Loucy (cell line): ENCODE results near the gene ZBTB20.

Experiments used
- H2AFZ ChIP-seq: fragments of 200-600 bp; sonication (generic); 2 replicates; pipeline ENCODE4 v1.6.0; 2016; ENCODE audit warnings: antibody characterized with exemption, mild to moderate bottlenecking, low read length, moderate library complexity
- H3F3A ChIP-seq: fragments of 200-600 bp; 2 replicates; pipeline ENCODE4 v1.6.0; 2016; ENCODE audit warnings: antibody characterized with exemption, low read depth, mild to moderate bottlenecking
- H3K27me3 ChIP-seq: fragments of 200-600 bp; sonication (generic); 2 replicates; pipeline ENCODE4 v1.6.1; 2014; ENCODE audit warnings: low read length, mild to moderate bottlenecking; ENCODE audit not compliant: insufficient read depth, poor library complexity, severe bottlenecking
- H3K36me3 ChIP-seq: fragments of 200-600 bp; sonication (generic); 2 replicates; pipeline ENCODE4 v1.6.1; 2016; ENCODE audit warnings: low read length; ENCODE audit not compliant: insufficient read depth
- H3K4me1 ChIP-seq: fragments of 200-600 bp; sonication (generic); 2 replicates; pipeline ENCODE4 v1.5.1; 2014; ENCODE audit warnings: low read length, mild to moderate bottlenecking; ENCODE audit not compliant: insufficient read depth, poor library complexity, severe bottlenecking
- H3K4me2 ChIP-seq: fragments of 200-600 bp; sonication (generic); 2 replicates; pipeline ENCODE4 v1.6.0; 2014; ENCODE audit warnings: antibody characterized with exemption, low read length, low read depth, mild to moderate bottlenecking; ENCODE audit not compliant: poor library complexity, severe bottlenecking
- H3K4me3 ChIP-seq: fragments of 200-600 bp; sonication (generic); 2 replicates; pipeline ENCODE4 v1.5.1; 2014; ENCODE audit warnings: low read length, mild to moderate bottlenecking, mixed read lengths; ENCODE audit not compliant: poor library complexity, severe bottlenecking
- H3K79me2 ChIP-seq: fragments of 200-600 bp; sonication (generic); 2 replicates; pipeline ENCODE4 v1.6.1; 2014; ENCODE audit warnings: low read length; ENCODE audit not compliant: insufficient read depth
- H3K9ac ChIP-seq: fragments of 200-600 bp; sonication (generic); 2 replicates; pipeline ENCODE4 v1.6.0; 2014; ENCODE audit warnings: mild to moderate bottlenecking, low read depth, low read length, moderate library complexity; ENCODE audit not compliant: poor library complexity, severe bottlenecking
- H3K9me2 ChIP-seq: fragments of 200-600 bp; sonication (generic); replicated peaks from 2 replicates; pipeline ENCODE4 v1.6.1; 2016; ENCODE audit warnings: low read depth, low read length, mixed read lengths
- H3K9me3 ChIP-seq: fragments of 200-600 bp; sonication (generic); 2 replicates; pipeline ENCODE4 v1.6.1; 2014; ENCODE audit warnings: mild to moderate bottlenecking, antibody characterized with exemption, low read length, low read depth; ENCODE audit not compliant: insufficient read depth
- H4K20me1 ChIP-seq: fragments of 200-600 bp; sonication (generic); 2 replicates; pipeline ENCODE4 v1.6.0; 2014; ENCODE audit warnings: antibody characterized with exemption, low read length, mild to moderate bottlenecking; ENCODE audit not compliant: insufficient read depth, poor library complexity, severe bottlenecking
- CTCF ChIP-seq: fragments of 200-600 bp; sonication (generic); conservative IDR thresholded peaks from 2 replicates; pipeline ENCODE4 v1.5.1; 2014; ENCODE audit warnings: mild to moderate bottlenecking, antibody characterized with exemption, low read length
- EZH2phosphoT487 ChIP-seq: fragments of 200-600 bp; IDR thresholded peaks from 2 replicates; pipeline ENCODE4 v1.6.1; 2018; ENCODE audit warnings: antibody characterized with exemption, mild to moderate bottlenecking, moderate library complexity, borderline replicate concordance

The ZBTB20 gene

GRCh38 chr3:114838025-114838424, 309.1 kb downstream of the ZBTB20 start:
- Histone ChIP-seq H3K36me3 (peaks cover 5% of the 10 kb centered on the region; the same call in 1 of the 2 replicates), H3F3A (no peaks in the 10 kb centered on the region), H3K4me2 (no peak overlapping the region), H4K20me1 (no peaks in the 10 kb centered on the region), H3K4me1 (peaks cover 6% of the 10 kb centered on the region), H3K9me2 (no peaks in the 10 kb centered on the region), H3K79me2 (no peaks in the 10 kb centered on the region), H3K9me3 (no peaks in the 10 kb centered on the region), H3K27me3 (no peaks in the 10 kb centered on the region), H3K9ac (no peak overlapping the region), H3K4me3 (no peak overlapping the region), H2AFZ (no peak overlapping the region)
- TF ChIP-seq EZH2phosphoT487 (no peak), CTCF (no peak)

GRCh38 chr3:114834175-114834940, 312.7 kb downstream of the ZBTB20 start:
- H3K4me2 ChIP-seq = no peak overlapping the region
- TF ChIP-seq CTCF (no peak), EZH2phosphoT487 (no peak)

GRCh38 chr3:114831861-114832260, 315.2 kb downstream of the ZBTB20 start:
- Histone ChIP-seq H3K4me3 (no peak overlapping the region), H4K20me1 (no peaks in the 10 kb centered on the region), H3K9me3 (no peaks in the 10 kb centered on the region), H3K27me3 (no peaks in the 10 kb centered on the region), H3K9ac (no peak overlapping the region), H3K4me1 (peaks cover 32% of the 10 kb centered on the region), H3K4me2 (no peak overlapping the region), H2AFZ (no peak overlapping the region), H3K9me2 (no peaks in the 10 kb centered on the region), H3K36me3 (no peaks in the 10 kb centered on the region), H3K79me2 (no peaks in the 10 kb centered on the region), H3F3A (no peaks in the 10 kb centered on the region)
- no peak for TF ChIP-seq CTCF

More at GRCh38 chr3:114834175-114834940, 312.7 kb downstream of the ZBTB20 start:
- Histone ChIP-seq H2AFZ (no peak overlapping the region), H3K4me3 (no peak overlapping the region), H3K9ac (no peak overlapping the region), H3K4me1 (peaks cover 16% of the 10 kb centered on the region), H3F3A (no peaks in the 10 kb centered on the region), H3K36me3 (peaks cover 5% of the 10 kb centered on the region; the same call in 1 of the 2 replicates), H3K79me2 (no peaks in the 10 kb centered on the region), H4K20me1 (no peaks in the 10 kb centered on the region), H3K9me3 (no peaks in the 10 kb centered on the region), H3K9me2 (no peaks in the 10 kb centered on the region), H3K27me3 (no peaks in the 10 kb centered on the region)
